ENCODE measurements around the gene SPTLC3. TPM values are rescaled to one million over a fixed set of nuclear protein-coding genes. Genes with fewer than 3 reads are reported as not detected.

The SPTLC3 gene
- total RNA-seq, 1 experiment from 2014 or later, result 10.7 TPM

DNA sequence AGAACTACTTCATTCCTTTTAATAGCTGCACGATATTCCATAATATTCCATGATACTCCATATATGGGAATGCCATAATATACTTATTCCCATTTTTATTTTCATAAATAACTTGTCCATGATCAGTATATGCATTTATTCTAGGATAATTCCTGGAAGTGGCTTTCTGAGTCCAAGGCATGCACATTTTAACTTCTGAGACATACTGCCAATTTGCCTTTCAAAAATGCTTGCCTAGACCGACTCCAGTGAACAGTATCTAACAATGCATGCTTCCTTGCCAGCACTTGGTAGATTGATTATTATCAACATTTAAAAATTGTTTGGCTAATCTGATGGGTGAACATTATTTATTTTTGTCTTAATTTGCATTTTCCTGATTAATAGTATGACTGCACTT lies 54.0 kb downstream of the SPTLC3 start:
- BruUV-seq (replicated peaks), result no TSS peak
- no peaks in the 10 kb centered on the region for H3F3A ChIP-seq (ENCODE audit: insufficient read depth, low read depth)
- intact Hi-C loops (cut with micrococcal nuclease; ENCODE audit: unreplicated experiment), result no loop called here
- DNase-seq, result no peak
- POLR2A ChIA-PET (ENCODE audit: unreplicated experiment), result no interaction called here
- no peak overlapping the region for H3K27ac ChIP-seq
- H3K4me3 ChIP-seq, result no peak overlapping the region
- H3K9me2 ChIP-seq (ENCODE audit: insufficient read depth), result no peaks in the 10 kb centered on the region
- no peaks in the 10 kb centered on the region for H3K27me3 ChIP-seq (ENCODE audit: insufficient read depth, low read depth)
- H3K4me1 ChIP-seq (replicated peaks; ENCODE audit: insufficient read depth), result peaks cover 8% of the 10 kb centered on the region; the same call in 1 of the 2 replicates
- no peaks in the 10 kb centered on the region for H4K20me1 ChIP-seq (ENCODE audit: insufficient read depth)
- H3K9me3 ChIP-seq (ENCODE audit: insufficient read depth, low read depth), result no peaks in the 10 kb centered on the region
- H2AFZ ChIP-seq, result no peak overlapping the region
- TF ChIP-seq CTCF (conservative IDR thresholded peaks at IDR 0.05) (no peak), EZH2 (IDR thresholded peaks at IDR 0.05; ENCODE audit: low read depth) (no peak)
- no peaks in the 10 kb centered on the region for H3K79me2 ChIP-seq (ENCODE audit: low read depth)
- H3K36me3 ChIP-seq (ENCODE audit: low read depth), result 0 out of 2 replicates have a peak, but pooled peaks cover 4% of the 10 kb centered on the region
- H3K4me2 ChIP-seq, result no peak overlapping the region
- CTCF ChIA-PET, result no interaction called here

GRCh38 chr20:13068336-13068735 lies 59.6 kb downstream of the SPTLC3 start:
- Histone ChIP-seq H3F3A (ENCODE audit: insufficient read depth, low read depth) (no peaks in the 10 kb centered on the region), H2AFZ (no peak overlapping the region), H3K27me3 (ENCODE audit: insufficient read depth, low read depth) (no peaks in the 10 kb centered on the region), H3K4me1 (replicated peaks; ENCODE audit: insufficient read depth) (peaks cover 14% of the 10 kb centered on the region), H4K20me1 (ENCODE audit: insufficient read depth) (no peaks in the 10 kb centered on the region), H3K79me2 (ENCODE audit: low read depth) (no peaks in the 10 kb centered on the region), H3K4me2 (peak overlapping the region; percentile 20; the same call in 1 of the 2 replicates), H3K9me3 (ENCODE audit: insufficient read depth, low read depth) (no peaks in the 10 kb centered on the region; the same call in 1 of the 2 replicates), H3K4me3 (no peak overlapping the region), H3K36me3 (ENCODE audit: low read depth) (0 out of 2 replicates have a peak, but pooled peaks cover 4% of the 10 kb centered on the region), H3K27ac (no peak overlapping the region), H3K9me2 (ENCODE audit: insufficient read depth) (no peaks in the 10 kb centered on the region)
- no peak for TF ChIP-seq EZH2 (IDR thresholded peaks at IDR 0.05; ENCODE audit: low read depth)
- no peak for TF ChIP-seq CTCF (conservative IDR thresholded peaks at IDR 0.05)
- intact Hi-C loops (cut with micrococcal nuclease; ENCODE audit: unreplicated experiment), result loop anchor here (1.0 to 2.0 kb wide), 3 partner anchors 30 to 59 kb away; no protein-coding TSS in a partner anchor
- POLR2A ChIA-PET (ENCODE audit: unreplicated experiment), result no interaction called here
- peak; percentile 50 to 57 for DNase-seq
- CTCF ChIA-PET, result no interaction called here
- no TSS peak for BruUV-seq (replicated peaks)

DNA sequence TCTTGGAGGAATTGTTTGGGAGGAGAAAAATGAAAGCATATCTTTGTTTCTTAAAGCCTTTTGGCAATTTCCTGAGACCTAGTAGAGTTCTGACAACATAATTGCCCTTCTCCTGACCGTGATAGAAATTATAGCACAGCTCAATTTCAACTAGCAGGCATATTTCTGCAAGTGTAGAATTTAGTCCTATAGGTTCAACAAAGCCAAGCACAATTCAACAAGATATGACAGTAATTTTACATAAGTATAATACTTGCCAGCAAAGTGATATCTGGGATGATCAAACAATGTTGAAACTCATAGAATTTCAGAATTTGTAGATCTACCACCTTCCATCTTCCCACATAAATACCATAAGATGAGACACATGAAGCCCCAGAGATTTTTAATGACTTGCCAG lies 73.1 kb downstream of the SPTLC3 start:
- no peak for DNase-seq
- ChIA-PET POLR2A (ENCODE audit: unreplicated experiment) (no interaction called here), CTCF (no interaction called here)
- no peak overlapping the region for H3K4me2 ChIP-seq
- no peak overlapping the region for H2AFZ ChIP-seq
- no peak overlapping the region for H3K4me3 ChIP-seq
- H3K4me1 ChIP-seq (replicated peaks; ENCODE audit: insufficient read depth), result no peaks in the 10 kb centered on the region
- no peak overlapping the region for H3K27ac ChIP-seq
- H3K36me3 ChIP-seq (ENCODE audit: low read depth), result no peaks in the 10 kb centered on the region
- no peak for TF ChIP-seq CTCF (conservative IDR thresholded peaks at IDR 0.05)
- TF ChIP-seq EZH2 (IDR thresholded peaks at IDR 0.05; ENCODE audit: low read depth), result no peak
- no peaks in the 10 kb centered on the region for H3F3A ChIP-seq (ENCODE audit: insufficient read depth, low read depth)
- H3K9me2 ChIP-seq (ENCODE audit: insufficient read depth), result no peaks in the 10 kb centered on the region; the same call in 1 of the 2 replicates
- H3K9me3 ChIP-seq (ENCODE audit: insufficient read depth, low read depth), result no peaks in the 10 kb centered on the region
- no TSS peak for BruUV-seq (replicated peaks)
- no peaks in the 10 kb centered on the region for H4K20me1 ChIP-seq (ENCODE audit: insufficient read depth)
- H3K27me3 ChIP-seq (ENCODE audit: insufficient read depth, low read depth), result no peaks in the 10 kb centered on the region
- H3K79me2 ChIP-seq (ENCODE audit: low read depth), result no peaks in the 10 kb centered on the region
- intact Hi-C loops (cut with micrococcal nuclease; ENCODE audit: unreplicated experiment), result no loop called here
